GM19324 (cell line): Measurements from ENCODE around the gene PTPRD.
"Not testable (repeated sequence)": the region's sequence is repeated elsewhere in the genome, so short reads cannot be mapped to it uniquely, and the experiment has no call there.

Source experiments
- ATAC-seq: cut with Tn5 transposase; IDR thresholded peaks from one replicate; pipeline ENCODE4 v1.9.1; 2021; ENCODE audit warnings: mild to moderate bottlenecking, moderate library complexity; ENCODE audit not compliant: unreplicated experiment, low FRiP score

Gene PTPRD

GRCh38 chr9:9426454-9426853 is 1186.3 kb downstream of the PTPRD start:
- ATAC-seq = not testable (repeated sequence)

- ATAC-seq = no peak
Observed at GRCh38 chr9:9412241-9412640, 1200.6 kb downstream of the PTPRD start.

GRCh38 chr9:9410736-9411135 is 1202.1 kb downstream of the PTPRD start:
- ATAC-seq = no peak

- ATAC-seq = no peak
Observed at GRCh38 chr9:9399982-9400381, 1212.8 kb downstream of the PTPRD start.

- no peak for ATAC-seq
Observed at GRCh38 chr9:9396518-9396917, 1216.3 kb downstream of the PTPRD start.

GRCh38 chr9:9395539-9395938 is 1217.3 kb downstream of the PTPRD start:
- no peak for ATAC-seq

- ATAC-seq = no peak
Observed at GRCh38 chr9:9392755-9393154, 1220.0 kb downstream of the PTPRD start.

- no peak for ATAC-seq
Observed at GRCh38 chr9:9389904-9390303, 1222.9 kb downstream of the PTPRD start.

GRCh38 chr9:9387511-9388115 is 1225.2 kb downstream of the PTPRD start:
- no peak for ATAC-seq

GRCh38 chr9:9362332-9362731 is 1250.5 kb downstream of the PTPRD start:
- no peak for ATAC-seq

- ATAC-seq = no peak
Observed at GRCh38 chr9:9352877-9353481, 1259.8 kb downstream of the PTPRD start.

- no peak for ATAC-seq
Observed at GRCh38 chr9:9341203-9341602, 1271.6 kb downstream of the PTPRD start.

- no peak for ATAC-seq
Observed at GRCh38 chr9:9337129-9337528, 1275.7 kb downstream of the PTPRD start.

GRCh38 chr9:9326749-9327148 is 1286.1 kb downstream of the PTPRD start:
- ATAC-seq = no peak

GRCh38 chr9:9319007-9319406 is 1293.8 kb downstream of the PTPRD start:
- ATAC-seq = no peak

- ATAC-seq = not testable (repeated sequence)
Observed at GRCh38 chr9:9310743-9311142, 1302.1 kb downstream of the PTPRD start.

- ATAC-seq = no peak
Observed at GRCh38 chr9:9305600-9305999, 1307.2 kb downstream of the PTPRD start.

- no peak for ATAC-seq
Observed at GRCh38 chr9:9299134-9299533, 1313.7 kb downstream of the PTPRD start.

GRCh38 chr9:9286001-9286400 is 1326.8 kb downstream of the PTPRD start:
- no peak for ATAC-seq

- no peak for ATAC-seq
Observed at GRCh38 chr9:9284201-9284600, 1328.6 kb downstream of the PTPRD start.

GRCh38 chr9:9283159-9283986 is 1329.4 kb downstream of the PTPRD start:
- no peak for ATAC-seq

- no peak for ATAC-seq
Observed at GRCh38 chr9:9275601-9276000, 1337.2 kb downstream of the PTPRD start.
